ENCODE data around the gene MADD. TPM values are rescaled to one million over a fixed set of nuclear protein-coding genes. Genes with fewer than 3 reads are reported as not detected.

The MADD gene
- total and polyA plus RNA-seq, 2 donors (not counting 1 experiment from before 2014, with no cell fraction given), result 56.8 to 108 TPM

DNA sequence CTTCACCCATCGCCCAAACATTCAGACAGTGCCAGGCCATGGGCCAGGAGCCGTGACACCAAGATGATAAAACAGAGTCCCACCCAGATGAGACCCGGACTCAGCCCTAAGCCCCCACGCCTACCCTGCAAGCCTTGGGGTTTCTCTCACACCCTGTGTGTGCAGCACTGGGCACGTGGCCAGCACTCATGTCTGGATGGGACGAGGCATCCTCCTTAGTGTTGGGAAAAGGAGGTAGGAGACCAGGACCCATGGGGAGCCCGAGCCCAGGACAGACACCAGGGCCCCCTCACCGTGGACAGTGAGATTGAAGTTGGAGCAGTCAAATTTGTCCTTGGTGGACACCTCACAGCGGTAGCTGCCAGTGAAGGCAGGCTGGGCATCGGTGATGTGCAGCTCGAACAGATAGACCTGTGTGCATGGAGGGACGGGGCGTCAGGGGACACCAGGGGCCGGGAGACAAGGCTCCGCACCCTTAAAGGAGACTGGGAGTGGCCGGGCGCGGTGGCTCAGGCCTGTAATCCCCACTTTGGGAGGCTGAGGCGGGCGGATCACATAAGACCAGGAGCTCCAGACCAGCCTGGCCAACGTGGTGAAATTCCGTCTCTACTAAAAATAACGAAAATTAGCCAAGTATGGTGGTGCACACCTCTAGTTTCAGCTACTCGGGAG lies 78.3 kb downstream of the MADD start:
- H3K4me1 ChIP-seq (ENCODE audit: control insufficient read depth in 2 of 2, insufficient read depth in 2 of 2, low read length in 2 of 2), result no peaks in the 10 kb centered on the region
- H2AFZ ChIP-seq (ENCODE audit: insufficient read depth, low read depth, low read length, poor library complexity, severe bottlenecking), result no peak overlapping the region
- DNase-seq (no peak), ATAC-seq (ENCODE audit: low read depth) (no peak)
- no peak overlapping the region for H3K27ac Mint-ChIP-seq
- no peak overlapping the region for H3K4me3 ChIP-seq (ENCODE audit: control extremely low read depth in 1 of 5, extremely low read depth in 1 of 5, insufficient read depth in 1 of 5, low read depth in 2 of 5, low read length in 4 of 5)
- intact Hi-C loops (cut with micrococcal nuclease), result no loop called here
- no peaks in the 10 kb centered on the region for H3K36me3 ChIP-seq (replicated peaks in 1 of 2; ENCODE audit: control extremely low read depth in 1 of 2, control insufficient read depth in 1 of 2, extremely low read depth in 1 of 2, insufficient read depth in 2 of 2, low read length in 1 of 2)
- ChIA-PET POLR2A (no interaction called here), CTCF (no interaction called here)
- H3K27ac ChIP-seq (ENCODE audit: low read length in 2 of 2), result no peak overlapping the region
- 95% methylated on average over 21 of the region's 24 CpGs for WGBS (ENCODE audit: insufficient coverage)
- no peaks in the 10 kb centered on the region for H3K9me3 ChIP-seq (ENCODE audit: control extremely low read depth in 1 of 3, control insufficient read depth in 2 of 3, insufficient read depth in 1 of 3, low read length in 2 of 3)
- no peaks in the 10 kb centered on the region for H3K4me1 Mint-ChIP-seq
- H4K20me1 ChIP-seq (ENCODE audit: control insufficient read depth, insufficient read depth, low read length, poor library complexity, severe bottlenecking), result no peaks in the 10 kb centered on the region
- no peaks in the 10 kb centered on the region for H3K27me3 ChIP-seq (replicated peaks in 1 of 4; ENCODE audit: control extremely low read depth in 1 of 4, control insufficient read depth in 3 of 4, insufficient read depth in 4 of 4, low read length in 3 of 4)
- no peak overlapping the region for H3K4me2 ChIP-seq (replicated peaks; ENCODE audit: low read depth, low read length, poor library complexity, severe bottlenecking)
- H3K4me3 Mint-ChIP-seq, result no peak overlapping the region
- no peaks in the 10 kb centered on the region for H3K79me2 ChIP-seq (ENCODE audit: control insufficient read depth, insufficient read depth, low read length)
- no peak overlapping the region for H3K9ac ChIP-seq (ENCODE audit: low read length)
- TF ChIP-seq, protein P1, sequence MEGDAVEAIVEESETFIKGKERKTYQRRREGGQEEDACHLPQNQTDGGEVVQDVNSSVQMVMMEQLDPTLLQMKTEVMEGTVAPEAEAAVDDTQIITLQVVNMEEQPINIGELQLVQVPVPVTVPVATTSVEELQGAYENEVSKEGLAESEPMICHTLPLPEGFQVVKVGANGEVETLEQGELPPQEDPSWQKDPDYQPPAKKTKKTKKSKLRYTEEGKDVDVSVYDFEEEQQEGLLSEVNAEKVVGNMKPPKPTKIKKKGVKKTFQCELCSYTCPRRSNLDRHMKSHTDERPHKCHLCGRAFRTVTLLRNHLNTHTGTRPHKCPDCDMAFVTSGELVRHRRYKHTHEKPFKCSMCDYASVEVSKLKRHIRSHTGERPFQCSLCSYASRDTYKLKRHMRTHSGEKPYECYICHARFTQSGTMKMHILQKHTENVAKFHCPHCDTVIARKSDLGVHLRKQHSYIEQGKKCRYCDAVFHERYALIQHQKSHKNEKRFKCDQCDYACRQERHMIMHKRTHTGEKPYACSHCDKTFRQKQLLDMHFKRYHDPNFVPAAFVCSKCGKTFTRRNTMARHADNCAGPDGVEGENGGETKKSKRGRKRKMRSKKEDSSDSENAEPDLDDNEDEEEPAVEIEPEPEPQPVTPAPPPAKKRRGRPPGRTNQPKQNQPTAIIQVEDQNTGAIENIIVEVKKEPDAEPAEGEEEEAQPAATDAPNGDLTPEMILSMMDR (IDR thresholded peaks at IDR 0.05), result no peak
- TF ChIP-seq EZH2 (IDR thresholded peaks at IDR 0.05; ENCODE audit: borderline replicate concordance, insufficient read depth, low read depth, low read length, poor library complexity, severe bottlenecking), result no peak
- H3K9me3 Mint-ChIP-seq (ENCODE audit: insufficient read depth), result no peaks in the 10 kb centered on the region
- H3K27me3 Mint-ChIP-seq, result no peaks in the 10 kb centered on the region

DNA sequence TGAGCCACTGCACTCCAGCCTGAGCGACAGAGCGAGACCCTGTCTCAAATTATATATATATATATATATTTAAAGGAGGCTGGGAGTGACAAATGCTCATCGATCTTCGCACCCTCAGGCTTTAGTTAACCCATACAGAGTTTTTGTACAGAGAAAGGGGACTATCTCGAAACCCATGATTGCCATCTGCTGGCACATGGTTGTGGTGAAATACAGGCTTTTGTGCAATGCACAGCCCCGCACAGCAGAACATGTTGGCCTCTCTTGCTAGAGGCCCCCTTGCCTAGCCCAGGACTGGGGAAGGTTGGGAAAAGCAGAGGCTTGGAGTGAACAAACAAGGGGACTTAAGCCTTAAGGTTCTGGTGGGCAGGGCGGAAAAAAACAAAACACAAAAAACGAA lies 78.9 kb downstream of the MADD start:
- Histone ChIP-seq H4K20me1 (ENCODE audit: control insufficient read depth, insufficient read depth, low read length, poor library complexity, severe bottlenecking) (peaks cover 2% of the 10 kb centered on the region), H3K9ac (ENCODE audit: low read length) (no peak overlapping the region), H3K4me3 (ENCODE audit: control extremely low read depth in 1 of 5, extremely low read depth in 1 of 5, insufficient read depth in 1 of 5, low read depth in 2 of 5, low read length in 4 of 5) (no peak overlapping the region), H2AFZ (ENCODE audit: insufficient read depth, low read depth, low read length, poor library complexity, severe bottlenecking) (no peak overlapping the region), H3K9me3 (ENCODE audit: control extremely low read depth in 1 of 3, control insufficient read depth in 2 of 3, insufficient read depth in 1 of 3, low read length in 2 of 3) (no peaks in the 10 kb centered on the region), H3K4me1 (ENCODE audit: control insufficient read depth in 2 of 2, insufficient read depth in 2 of 2, low read length in 2 of 2) (no peaks in the 10 kb centered on the region), H3K36me3 (replicated peaks in 1 of 2; ENCODE audit: control extremely low read depth in 1 of 2, control insufficient read depth in 1 of 2, extremely low read depth in 1 of 2, insufficient read depth in 2 of 2, low read length in 1 of 2) (peaks cover 0 to under 1% of the 10 kb centered on the region in 2 experiments), H3K27ac (ENCODE audit: low read length in 2 of 2) (no peak overlapping the region), H3K79me2 (ENCODE audit: control insufficient read depth, insufficient read depth, low read length) (no peaks in the 10 kb centered on the region), H3K27me3 (replicated peaks in 1 of 4; ENCODE audit: control extremely low read depth in 1 of 4, control insufficient read depth in 3 of 4, insufficient read depth in 4 of 4, low read length in 3 of 4) (no peaks in the 10 kb centered on the region), H3K4me2 (replicated peaks; ENCODE audit: low read depth, low read length, poor library complexity, severe bottlenecking) (no peak overlapping the region)
- no peak overlapping the region for H3K4me3 Mint-ChIP-seq
- CTCF ChIA-PET, result interaction anchor here (0.8 to 0.9 kb wide), 2 partner anchors 23 to 25 kb away, joined by 3 read pairs; no protein-coding TSS in a partner anchor
- no peaks in the 10 kb centered on the region for H3K9me3 Mint-ChIP-seq (ENCODE audit: insufficient read depth)
- H3K27me3 Mint-ChIP-seq, result no peaks in the 10 kb centered on the region
- DNase-seq (no peak), ATAC-seq (ENCODE audit: low read depth) (no peak)
- POLR2A ChIA-PET, result no interaction called here
- H3K4me1 Mint-ChIP-seq, result no peaks in the 10 kb centered on the region
- no peak overlapping the region for H3K27ac Mint-ChIP-seq
- intact Hi-C loops (cut with micrococcal nuclease), result no loop called here
- 86% methylated on average over 4 of the region's 8 CpGs for WGBS (ENCODE audit: insufficient coverage)
- no peak for TF ChIP-seq EZH2 (IDR thresholded peaks at IDR 0.05; ENCODE audit: borderline replicate concordance, insufficient read depth, low read depth, low read length, poor library complexity, severe bottlenecking)
- TF ChIP-seq, protein P1 (IDR thresholded peaks at IDR 0.05), result no peak

All from B cell (primary cell).